Adipocyte (in vitro differentiated cells): ENCODE measurements around the gene KLK6.
"Not testable (repeated sequence)": the region's sequence is repeated elsewhere in the genome, so short reads cannot be mapped to it uniquely, and the experiment has no call there.

Source experiments
- DNase-seq: peaks from one replicate; pipeline ENCODE4 v3.0.0-alpha.2; 2015; ENCODE audit warnings: low read depth
- H3K27me3 ChIP-seq: replicated peaks from 2 replicates; pipeline ENCODE4 v1.7.0; 2013; ENCODE audit warnings: mild to moderate bottlenecking, low read length, moderate library complexity; ENCODE audit not compliant: control insufficient read depth, insufficient read depth
- H3K36me3 ChIP-seq: 2 replicates; pipeline ENCODE4 v1.7.0; 2013; ENCODE audit warnings: low read length, mild to moderate bottlenecking, moderate library complexity; ENCODE audit not compliant: control insufficient read depth, insufficient read depth, severe bottlenecking
- H3K4me1 ChIP-seq: 2 replicates; pipeline ENCODE4 v1.7.0; 2013; ENCODE audit warnings: mild to moderate bottlenecking, low read length, moderate library complexity; ENCODE audit not compliant: control insufficient read depth, insufficient read depth
- H3K4me3 ChIP-seq: 2 replicates; pipeline ENCODE4 v1.7.0; 2013; ENCODE audit warnings: mild to moderate bottlenecking, low read length, moderate library complexity
- H3K9ac ChIP-seq: 2 replicates; pipeline ENCODE4 v1.7.0; 2013; ENCODE audit warnings: mild to moderate bottlenecking, low read length, moderate library complexity
- H3K9me3 ChIP-seq: 2 replicates; pipeline ENCODE4 v1.7.0; 2013; ENCODE audit warnings: mild to moderate bottlenecking, low read length, moderate library complexity; ENCODE audit not compliant: control insufficient read depth

Gene KLK6

GRCh38 chr19:50983625-50984292 is 14.4 kb upstream of the KLK6 start, which contains the start of gene KLK7:
KLK7 (minus strand) TSS chr19:50983917; CDS start chr19:50982399, 1,518 bp downstream.
- Histone ChIP-seq H3K36me3 (no peaks in the 10 kb centered on the region), H3K9me3 (no peaks in the 10 kb centered on the region), H3K27me3 (peaks cover 24% of the 10 kb centered on the region), H3K4me3 (no peak within 1 kb of the TSS), H3K4me1 (no peaks in the 10 kb centered on the region), H3K9ac (no peak within 1 kb of the TSS)
- no peak for DNase-seq

DNA sequence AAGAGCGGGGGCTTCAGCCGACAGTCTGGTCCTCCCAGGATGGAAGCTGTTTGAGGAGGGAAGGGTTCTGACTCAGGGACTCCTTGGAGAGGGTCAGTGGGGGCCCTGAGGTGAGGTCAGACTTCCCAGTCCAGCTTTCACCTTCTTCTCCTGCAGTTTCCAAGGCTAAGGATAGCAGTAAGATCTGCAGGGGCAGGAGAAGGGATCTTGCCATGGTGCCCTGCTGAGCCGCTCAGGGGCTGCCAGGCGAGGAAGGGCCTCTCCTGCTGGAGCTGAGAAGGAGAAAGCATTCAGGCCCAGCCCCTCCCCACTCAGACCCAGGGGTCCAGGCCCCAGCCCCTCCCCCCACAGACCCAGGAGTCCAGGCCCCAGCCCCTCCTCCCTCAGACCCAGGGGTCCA is 12.8 kb upstream of the KLK6 start:
- Histone ChIP-seq H3K4me1 (no peaks in the 10 kb centered on the region), H3K36me3 (no peaks in the 10 kb centered on the region), H3K9me3 (no peaks in the 10 kb centered on the region), H3K4me3 (no peak overlapping the region), H3K9ac (no peak overlapping the region), H3K27me3 (peaks cover 25% of the 10 kb centered on the region)
- no peak for DNase-seq

GRCh38 chr19:50981587-50982146 is 12.3 kb upstream of the KLK6 start:
- Histone ChIP-seq H3K4me1 (no peaks in the 10 kb centered on the region), H3K36me3 (no peaks in the 10 kb centered on the region), H3K4me3 (no peak overlapping the region), H3K9me3 (no peaks in the 10 kb centered on the region), H3K27me3 (peaks cover 25% of the 10 kb centered on the region), H3K9ac (no peak overlapping the region)
- no peak for DNase-seq

GRCh38 chr19:50980208-50980607 is 10.8 kb upstream of the KLK6 start:
- Histone ChIP-seq H3K36me3 (no peaks in the 10 kb centered on the region), H3K9me3 (no peaks in the 10 kb centered on the region), H3K4me3 (no peak overlapping the region), H3K27me3 (peaks cover 33% of the 10 kb centered on the region), H3K4me1 (no peaks in the 10 kb centered on the region), H3K9ac (no peak overlapping the region)
- no peak for DNase-seq

- no peaks in the 10 kb centered on the region for H3K4me1 ChIP-seq
- DNase-seq = no peak
- H3K4me3 ChIP-seq = no peak overlapping the region
- no peak overlapping the region for H3K9ac ChIP-seq
- peaks cover 33% of the 10 kb centered on the region for H3K27me3 ChIP-seq
- H3K36me3 ChIP-seq = no peaks in the 10 kb centered on the region
- H3K9me3 ChIP-seq = no peaks in the 10 kb centered on the region
Measured at GRCh38 chr19:50979758-50980157, 10.4 kb upstream of the KLK6 start.

DNA sequence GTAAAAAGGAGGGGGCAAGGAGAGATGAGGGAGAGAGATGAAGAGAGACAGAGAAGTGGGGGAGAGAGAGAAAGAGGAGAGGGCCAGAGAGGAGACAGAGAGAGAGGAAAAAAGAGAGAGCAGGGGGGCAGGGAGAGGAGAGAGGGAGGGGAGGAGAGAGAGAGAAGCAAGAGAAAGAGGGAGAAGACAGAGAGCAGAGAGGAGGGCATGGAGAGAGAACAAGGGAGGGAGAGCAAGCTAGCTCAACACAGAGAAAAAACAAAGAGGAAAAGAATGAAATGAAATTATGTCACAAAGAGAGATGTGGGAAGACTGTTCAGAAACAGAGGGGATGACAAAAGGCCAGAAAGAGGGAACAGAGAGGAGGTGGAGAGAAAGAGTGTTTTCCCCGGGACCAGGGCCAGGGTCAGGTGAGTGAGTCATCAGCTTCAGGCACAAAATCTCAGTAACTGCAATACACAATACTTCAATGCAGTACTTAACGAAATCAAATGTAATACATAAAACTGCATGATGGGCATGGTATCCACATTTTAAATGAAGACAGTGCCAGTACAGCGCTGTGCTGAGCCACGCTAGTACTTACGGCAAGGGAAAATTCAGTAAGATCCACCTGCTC is 9.5 kb upstream of the KLK6 start:
- no peaks in the 10 kb centered on the region for H3K9me3 ChIP-seq
- H3K9ac ChIP-seq = no peak overlapping the region
- no peaks in the 10 kb centered on the region for H3K36me3 ChIP-seq
- H3K27me3 ChIP-seq = peaks cover 33% of the 10 kb centered on the region
- no peak for DNase-seq
- H3K4me1 ChIP-seq = no peaks in the 10 kb centered on the region
- no peak overlapping the region for H3K4me3 ChIP-seq

- H3K4me1 ChIP-seq = no peaks in the 10 kb centered on the region
- no peaks in the 10 kb centered on the region for H3K9me3 ChIP-seq
- H3K4me3 ChIP-seq = no peak overlapping the region
- no peak overlapping the region for H3K9ac ChIP-seq
- H3K36me3 ChIP-seq = no peaks in the 10 kb centered on the region
- no peak for DNase-seq
- peaks cover 33% of the 10 kb centered on the region for H3K27me3 ChIP-seq
Measured at GRCh38 chr19:50977626-50978025, 8.2 kb upstream of the KLK6 start.

DNA sequence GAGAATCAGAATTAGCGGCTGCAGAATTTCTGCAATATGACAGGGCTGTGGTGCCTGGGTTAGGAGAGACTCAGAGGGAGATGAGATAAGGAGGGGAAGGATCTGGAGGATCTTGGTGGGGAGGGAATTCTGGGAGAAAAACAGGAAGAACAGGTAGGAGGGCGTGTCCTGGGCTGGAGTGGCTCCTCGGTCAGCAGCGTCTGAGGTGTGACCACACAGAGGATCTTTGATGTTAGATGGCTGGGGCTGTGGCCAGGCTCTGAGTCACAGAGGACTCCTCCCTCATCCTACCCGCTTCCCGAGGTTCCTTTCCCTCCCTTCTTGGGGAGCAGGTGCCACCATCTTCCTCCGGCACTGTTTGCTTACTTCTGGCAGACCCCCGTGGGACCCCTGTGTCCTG is 6.4 kb upstream of the KLK6 start:
- Histone ChIP-seq H3K9ac (no peak overlapping the region), H3K36me3 (no peaks in the 10 kb centered on the region), H3K4me3 (no peak overlapping the region), H3K4me1 (no peaks in the 10 kb centered on the region), H3K27me3 (peaks cover 29% of the 10 kb centered on the region), H3K9me3 (no peaks in the 10 kb centered on the region)
- no peak for DNase-seq

DNA sequence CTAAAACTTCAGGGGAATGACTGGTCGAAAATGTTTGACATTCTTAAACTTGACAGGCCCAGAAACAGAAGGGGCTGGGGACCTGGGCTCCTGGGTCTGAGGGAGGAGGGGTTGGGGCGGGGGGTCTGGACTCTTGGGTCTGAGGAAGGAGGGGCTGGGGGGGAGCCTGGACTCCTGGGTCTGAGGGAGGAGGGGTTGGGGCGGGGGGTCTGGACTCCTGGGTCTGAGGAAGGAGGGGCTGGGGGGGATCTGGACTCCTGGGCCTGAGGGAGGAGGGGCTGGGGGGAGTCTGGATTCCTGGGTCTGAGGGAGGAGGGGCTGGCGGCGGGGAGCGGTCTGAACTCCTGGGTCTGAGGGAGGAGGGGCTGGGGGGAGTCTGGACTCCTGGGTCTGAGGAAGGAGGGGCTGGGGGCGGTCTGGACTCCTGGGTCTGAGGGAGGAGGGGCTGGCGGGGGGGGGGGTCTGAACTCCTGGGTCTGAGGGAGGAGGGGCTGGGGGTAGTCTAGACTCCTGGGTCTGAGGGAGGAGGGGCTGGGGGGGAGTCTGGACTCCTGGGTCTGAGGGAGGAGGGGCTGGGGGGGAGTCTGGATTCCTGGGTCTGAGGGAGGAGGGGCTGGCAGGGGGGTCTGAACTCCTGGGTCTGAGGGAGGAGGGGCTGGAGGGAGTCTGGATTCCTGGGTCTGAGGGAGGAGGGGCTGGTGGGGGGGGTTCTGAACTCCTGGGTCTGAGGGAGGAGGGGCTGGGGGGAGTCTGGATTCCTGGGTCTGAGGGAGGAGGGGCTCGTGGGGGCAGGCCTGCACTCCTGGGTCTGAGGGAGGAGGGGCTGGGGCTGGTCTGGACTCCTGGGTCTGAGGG is 5.5 kb upstream of the KLK6 start:
- Histone ChIP-seq H3K36me3 (no peaks in the 10 kb centered on the region), H3K27me3 (peaks cover 29% of the 10 kb centered on the region), H3K9ac (no peak overlapping the region), H3K4me1 (no peaks in the 10 kb centered on the region), H3K9me3 (no peaks in the 10 kb centered on the region), H3K4me3 (no peak overlapping the region)
- no peak for DNase-seq

DNA sequence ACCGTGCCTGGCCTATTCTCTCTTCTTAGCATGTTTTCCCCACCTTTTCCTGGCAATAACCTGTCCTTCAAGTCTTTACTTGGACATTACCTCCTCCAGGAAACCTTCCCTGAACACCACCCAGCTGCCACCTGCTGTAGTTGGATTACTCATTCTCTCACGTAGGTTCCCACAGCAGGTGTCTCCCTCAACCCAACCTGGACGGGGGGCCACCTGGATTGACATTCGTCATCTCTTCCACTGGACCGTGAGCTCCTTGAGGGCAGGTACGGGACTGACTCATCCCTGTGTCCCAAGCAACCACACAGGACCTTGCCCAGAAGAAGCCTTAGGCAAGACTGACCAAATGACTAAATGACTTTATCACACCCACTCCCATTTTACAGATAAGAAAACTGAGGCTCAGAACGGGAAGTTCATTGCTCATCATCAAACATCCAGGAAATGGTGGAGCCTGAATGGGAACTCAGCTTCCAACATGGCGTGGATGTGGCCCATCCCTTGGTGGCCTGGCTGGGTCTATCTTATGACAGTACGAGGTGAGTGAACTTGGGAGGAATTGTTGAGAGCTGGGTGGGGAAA is 3.5 kb upstream of the KLK6 start:
- no peak for DNase-seq
- Histone ChIP-seq H3K9ac (no peak overlapping the region), H3K36me3 (no peaks in the 10 kb centered on the region)

DNA sequence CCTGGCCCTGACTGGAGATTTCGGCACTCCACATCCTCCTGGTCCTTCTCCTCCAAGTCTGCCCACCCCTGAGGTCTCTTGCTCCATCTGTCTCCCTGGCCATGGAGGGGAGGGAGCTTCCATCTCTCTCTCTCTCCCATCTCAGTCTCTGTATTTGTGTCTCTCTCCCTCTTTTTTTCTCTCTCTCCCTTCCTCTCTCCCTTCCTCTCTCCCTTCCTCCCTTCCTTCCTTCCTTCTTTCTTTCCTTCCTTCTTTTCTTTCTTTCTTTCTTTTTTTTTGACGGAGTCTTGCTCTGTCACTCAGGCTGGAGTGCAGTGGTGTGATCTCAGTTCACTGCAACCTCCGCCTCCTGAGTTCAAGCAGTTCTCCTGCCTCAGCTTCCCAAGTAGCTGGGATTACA is 419 bp upstream of the KLK6 start:
- not testable (repeated sequence) for H3K9ac ChIP-seq, DNase-seq, H3K4me3 ChIP-seq, H3K4me1 ChIP-seq, H3K36me3 ChIP-seq, H3K9me3 ChIP-seq
- H3K27me3 ChIP-seq = peaks cover 25% of the 10 kb centered on the region

More for the DNA sequence above, 3.5 kb upstream of the KLK6 start:
- Histone ChIP-seq H3K4me3 (no peak overlapping the region), H3K27me3 (peaks cover 27% of the 10 kb centered on the region), H3K9me3 (no peaks in the 10 kb centered on the region), H3K4me1 (no peaks in the 10 kb centered on the region)
